GM21717 (cell line): ENCODE results near the gene PEPD.

ENCODE experiments used
- ATAC-seq: cut with Tn5 transposase; IDR thresholded peaks from one replicate; pipeline ENCODE4 v1.9.1; 2021; ENCODE audit warnings: mild to moderate bottlenecking, moderate library complexity; ENCODE audit not compliant: unreplicated experiment

The PEPD gene

GRCh38 chr19:33443638-33444561 is 77.7 kb downstream of the PEPD start:
- ATAC-seq, result no peak

GRCh38 chr19:33442706-33443105 is 78.9 kb downstream of the PEPD start:
- no peak for ATAC-seq

GRCh38 chr19:33441828-33442227 is 79.8 kb downstream of the PEPD start:
- ATAC-seq, result no peak

GRCh38 chr19:33441277-33441699 is 80.3 kb downstream of the PEPD start:
- ATAC-seq, result no peak

- no peak for ATAC-seq
These were observed 80.9 kb downstream of the PEPD start for GRCh38 chr19:33440682-33441081.

DNA sequence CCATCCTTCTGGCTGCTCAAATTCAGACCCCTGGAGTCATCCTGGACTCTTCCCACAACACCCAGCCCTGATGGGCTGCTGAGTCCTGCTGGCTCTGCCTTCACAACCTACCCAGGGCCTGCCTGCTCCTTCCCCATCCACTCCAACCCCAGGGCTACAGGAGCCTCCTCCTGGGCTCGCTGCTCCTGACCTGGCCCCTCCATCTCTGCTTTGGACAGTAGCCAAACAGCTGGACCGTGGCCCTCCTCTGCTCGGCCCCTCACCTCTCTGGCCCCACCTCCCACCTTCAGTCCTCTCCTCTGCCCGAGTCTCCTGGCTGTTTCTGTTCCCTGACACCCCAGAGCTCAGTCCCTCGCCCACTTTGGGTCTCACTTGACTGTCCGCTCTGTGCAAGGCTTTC is 81.3 kb downstream of the PEPD start:
- ATAC-seq, result no peak

GRCh38 chr19:33438987-33439781 is 82.4 kb downstream of the PEPD start:
- ATAC-seq, result no peak

DNA sequence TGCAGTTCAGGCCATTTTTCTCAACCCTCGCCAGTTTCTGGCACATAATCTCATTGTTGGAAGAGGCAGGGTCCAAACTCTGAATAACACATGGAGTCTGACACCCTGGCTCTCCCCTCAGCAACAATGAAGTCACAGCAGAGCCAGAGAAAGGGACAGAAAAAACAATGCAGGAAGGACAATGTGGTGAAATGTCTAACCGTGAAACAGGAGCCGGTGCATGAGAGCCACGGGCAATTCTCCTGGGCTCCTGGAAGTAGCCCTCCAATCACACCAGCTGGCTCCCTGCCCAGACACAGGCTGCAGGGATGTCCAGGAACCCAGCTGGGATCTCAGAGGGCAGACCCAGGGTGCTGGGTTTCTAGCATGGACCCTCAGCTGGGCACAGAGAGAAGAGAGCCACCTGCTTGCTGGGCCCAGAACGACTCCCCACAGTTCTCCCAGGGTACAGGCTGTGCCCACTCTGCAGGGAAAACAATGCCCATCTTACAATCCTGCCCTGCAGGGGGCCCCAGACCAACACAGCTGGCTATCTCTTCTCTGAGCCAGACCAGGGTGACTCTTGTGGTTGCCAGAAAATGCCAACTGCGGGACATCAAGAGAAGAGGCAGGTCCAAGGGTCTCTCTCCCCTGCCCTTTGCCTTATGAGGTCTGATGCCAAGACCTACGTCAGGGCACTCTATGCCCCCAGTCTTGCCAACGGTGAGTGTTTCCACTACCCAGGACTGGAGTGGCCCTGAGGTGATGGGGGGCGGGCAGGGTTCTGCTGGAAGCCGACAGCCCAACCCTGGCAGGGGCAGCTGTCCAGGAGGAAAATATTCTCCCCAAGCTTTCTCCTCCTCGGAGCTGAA is 83.5 kb downstream of the PEPD start:
- no peak for ATAC-seq

- no peak for ATAC-seq
These were observed 84.2 kb downstream of the PEPD start for GRCh38 chr19:33437393-33437820.

DNA sequence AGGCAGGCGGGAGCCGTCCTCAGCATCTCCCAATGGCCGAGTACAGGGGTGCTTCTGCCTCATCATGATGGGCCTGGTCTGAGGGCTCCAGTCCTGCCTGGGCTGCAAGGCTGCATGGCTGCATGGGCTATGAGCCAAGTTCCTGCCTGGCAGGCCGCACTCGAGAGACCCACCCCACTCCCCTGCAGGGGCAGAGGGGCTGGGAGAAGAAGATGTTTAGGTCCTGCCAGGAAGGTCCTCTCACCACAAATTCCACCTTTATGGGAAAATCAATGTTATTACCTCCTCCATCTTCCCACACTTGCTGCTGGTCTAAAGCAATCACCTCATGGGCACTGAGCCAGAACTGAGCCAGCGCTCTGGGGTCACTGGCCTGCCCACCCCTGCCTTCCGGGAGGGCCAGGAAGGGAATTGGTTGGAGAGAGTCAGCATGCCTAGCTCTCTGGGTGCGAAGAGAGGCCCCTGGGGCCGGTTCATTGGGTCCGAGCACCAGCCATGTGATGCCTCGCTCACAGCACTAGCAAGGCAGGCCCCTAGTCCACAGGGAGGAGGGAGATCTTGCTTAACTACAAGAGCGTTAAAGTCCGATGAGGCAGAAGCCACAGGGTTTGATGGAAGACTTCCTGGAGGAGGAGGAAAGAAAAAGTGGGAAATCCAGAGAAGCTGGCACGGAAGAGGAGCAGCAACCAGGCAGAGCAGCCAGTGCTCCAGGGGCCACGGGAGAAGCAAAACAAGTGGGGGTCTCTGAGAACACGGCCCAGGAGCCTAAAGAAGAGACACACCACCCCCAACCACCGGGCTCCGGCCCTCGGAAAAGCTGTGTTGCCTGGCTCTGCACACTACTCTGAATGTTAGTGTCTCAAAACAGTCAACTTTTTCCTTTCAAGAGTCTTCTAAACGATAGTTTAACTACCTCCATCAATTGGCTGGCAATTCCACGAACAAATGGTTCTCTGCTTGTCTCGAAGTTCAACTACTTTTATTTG is 84.9 kb downstream of the PEPD start:
- no peak for ATAC-seq

DNA sequence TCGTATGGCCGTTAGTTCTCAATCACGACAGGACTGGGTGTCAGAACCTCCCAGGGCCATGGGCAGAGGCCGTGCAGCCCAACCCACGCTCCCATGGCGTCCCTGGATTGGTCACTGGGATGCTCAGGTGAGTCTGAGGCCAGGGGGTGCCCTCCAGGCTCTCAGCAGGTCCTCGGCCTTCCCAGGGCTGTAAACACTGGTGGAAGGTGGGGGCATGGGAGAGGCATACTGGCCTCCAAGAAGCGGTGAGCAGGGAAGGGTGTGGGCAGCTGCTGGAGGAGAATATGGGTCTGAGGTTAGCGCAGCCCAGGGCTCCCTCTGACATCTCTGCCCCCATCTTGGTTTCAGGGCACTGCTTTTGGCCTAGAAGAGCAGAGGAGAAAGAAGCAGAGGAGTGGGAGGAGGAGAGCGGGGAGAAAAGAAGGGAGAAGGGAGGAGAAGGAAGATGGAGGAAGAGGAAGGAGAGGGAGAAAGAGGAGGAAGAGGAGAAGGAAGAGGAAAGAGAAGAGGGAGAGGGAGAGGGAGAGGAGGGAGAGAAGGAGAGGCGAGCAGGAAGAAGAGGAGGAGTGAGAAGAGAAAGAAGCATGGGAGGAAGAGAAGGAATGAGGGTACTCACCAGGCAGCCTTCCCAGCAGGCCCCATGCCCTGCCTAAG is 85.8 kb downstream of the PEPD start:
- no peak for ATAC-seq

DNA sequence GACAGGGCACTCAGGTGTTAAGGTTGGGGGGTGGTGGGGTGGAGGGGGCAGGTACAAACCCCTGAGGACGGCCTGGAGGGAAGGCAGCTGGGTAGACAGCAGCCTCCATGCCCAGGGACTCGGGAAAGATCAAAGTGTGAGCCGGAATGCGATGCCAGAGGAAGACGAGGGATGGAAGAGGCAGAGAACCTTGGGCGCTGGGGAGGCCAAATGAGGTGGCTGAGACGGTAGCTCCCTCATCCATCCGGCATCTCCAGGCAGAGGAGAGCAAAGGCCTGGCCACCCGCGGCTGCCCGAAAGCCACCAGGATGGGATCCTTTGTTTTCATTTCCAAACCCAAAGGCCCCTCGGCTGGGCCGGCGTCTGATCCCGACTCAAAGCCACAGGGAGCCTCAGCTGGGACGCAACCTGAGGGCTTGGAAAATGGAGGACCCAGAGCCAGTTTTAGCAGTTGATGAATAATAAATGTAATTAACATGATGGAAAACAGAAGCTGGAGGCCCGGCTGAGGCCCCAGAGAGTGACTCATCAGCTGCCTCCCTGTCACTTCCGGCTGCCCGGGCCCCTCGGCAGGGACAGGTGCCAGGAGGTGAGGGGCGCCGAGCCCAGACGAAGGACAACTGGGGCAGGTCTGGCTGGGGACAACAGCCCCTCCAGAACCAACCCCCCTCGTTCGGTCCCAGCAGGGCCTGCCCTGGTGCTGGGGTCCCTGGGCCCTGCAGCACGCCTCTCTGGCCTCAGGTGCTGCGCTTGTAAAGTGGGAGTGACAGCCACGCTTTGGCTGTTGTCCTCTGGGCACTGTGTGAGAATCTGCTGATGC is 86.5 kb downstream of the PEPD start:
- no peak for ATAC-seq

GRCh38 chr19:33434069-33434885 is 87.3 kb downstream of the PEPD start:
- ATAC-seq, result no peak

GRCh38 chr19:33432446-33433170 is 89.0 kb downstream of the PEPD start:
- no peak for ATAC-seq

- no peak for ATAC-seq
These were observed 89.6 kb downstream of the PEPD start for GRCh38 chr19:33432015-33432414.

DNA sequence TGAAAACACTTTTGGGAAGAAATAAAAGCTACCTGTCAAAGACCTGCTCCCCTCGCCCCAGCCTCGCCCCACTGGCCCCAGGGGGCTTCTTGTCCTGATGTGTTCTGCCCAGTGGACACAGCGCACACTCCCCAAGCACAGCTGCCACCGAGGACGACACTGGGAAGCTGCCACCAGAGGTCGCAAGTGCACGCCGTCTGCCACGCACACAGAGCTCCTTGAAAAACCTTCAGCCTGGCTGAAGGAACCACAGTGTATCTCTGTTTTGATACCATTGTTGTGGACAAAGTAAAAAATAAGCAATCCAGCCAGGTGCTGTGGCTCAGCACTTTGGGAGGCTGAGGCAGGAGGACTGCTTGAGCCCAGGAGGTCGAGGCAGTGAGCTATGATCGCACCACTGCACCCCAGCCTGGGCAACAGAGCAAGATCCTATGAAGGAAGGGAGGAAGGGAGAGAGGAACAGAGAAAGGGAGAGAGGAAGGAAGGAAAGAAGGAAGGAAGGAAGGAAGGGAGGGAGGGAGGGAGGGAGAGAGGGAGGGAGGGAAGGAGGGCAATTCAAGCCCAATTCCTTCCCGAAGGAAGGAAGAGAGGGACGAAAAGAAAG is 90.8 kb downstream of the PEPD start:
- no peak for ATAC-seq
